A673 (cell line): ENCODE data around the gene CARD9. TPM values are rescaled to one million over a fixed set of nuclear protein-coding genes. Genes with fewer than 3 reads are reported as not detected.
A peak's percentile ranks its signal among the peaks of the same experiment; 100 is the strongest.

Experiments used
- BruUV-seq: library from RNA; stranded (reverse); fragments of 400-500 nt; replicated peaks from 2 replicates; lab custom pipeline; 2021; lab: Mats Ljungman, UMichigan
- CTCF ChIA-PET: fragments of 300-600 bp; sonication (Branson Sonifier 250); formaldehyde crosslinking; loops from one replicate; lab custom pipeline; 2022; ENCODE audit warnings: antibody characterized with exemption; lab: Charles Lee
- POLR2A ChIA-PET: fragments of 300-600 bp; sonication (Branson Sonifier 250); formaldehyde crosslinking; loops from one replicate; lab custom pipeline; 2022; ENCODE audit warnings: antibody characterized with exemption; ENCODE audit not compliant: low non-redundant PET; lab: Charles Lee
- DNase-seq: peaks from one replicate; pipeline ENCODE4 v3.0.0-alpha.2; 2015; ENCODE audit warnings: low spot score
- H3K27ac ChIP-seq: fragments of 200-600 bp; sonication (generic); 2 replicates; pipeline ENCODE4 v1.5.1; 2016; ENCODE audit warnings: mixed run types, low read depth, mild to moderate bottlenecking, mixed read lengths, antibody characterized with exemption, low read length; ENCODE audit not compliant: poor library complexity, severe bottlenecking
- H3K27me3 ChIP-seq: fragments of 200-600 bp; sonication (generic); replicated peaks from 2 replicates; pipeline ENCODE4 v1.6.1; 2017; ENCODE audit warnings: mixed run types, low read depth, mild to moderate bottlenecking, mixed read lengths, antibody characterized with exemption, low read length; ENCODE audit not compliant: insufficient read depth, poor library complexity
- H3K36me3 ChIP-seq: fragments of 200-600 bp; sonication (generic); 2 replicates; pipeline ENCODE4 v1.6.1; 2016; ENCODE audit warnings: mixed run types, mild to moderate bottlenecking, mixed read lengths, antibody characterized with exemption, low read length; ENCODE audit not compliant: insufficient read depth, poor library complexity, severe bottlenecking
- H3K4me1 ChIP-seq: fragments of 200-600 bp; sonication (generic); 2 replicates; pipeline ENCODE4 v1.6.1; 2017; ENCODE audit warnings: mixed run types, mild to moderate bottlenecking, mixed read lengths, antibody characterized with exemption, low read length; ENCODE audit not compliant: insufficient read depth, poor library complexity, severe bottlenecking
- H3K4me3 ChIP-seq: fragments of 200-600 bp; sonication (generic); 2 replicates; pipeline ENCODE4 v1.5.1; 2016; ENCODE audit warnings: low read depth, mixed run types, mild to moderate bottlenecking, mixed read lengths, low read length; ENCODE audit not compliant: poor library complexity, severe bottlenecking
- H3K9me3 ChIP-seq: fragments of 200-600 bp; sonication (generic); 2 replicates; pipeline ENCODE4 v1.6.1; 2016; ENCODE audit warnings: mixed run types, low read depth, mild to moderate bottlenecking, mixed read lengths, antibody characterized with exemption, low read length; ENCODE audit not compliant: poor library complexity, severe bottlenecking
- EZH2 ChIP-seq: fragments of 200-600 bp; sonication (generic); IDR thresholded peaks from 2 replicates; pipeline ENCODE4 v1.6.1; 2017; ENCODE audit warnings: borderline replicate concordance, low read depth, mild to moderate bottlenecking, mixed read lengths, antibody characterized with exemption, low read length; ENCODE audit not compliant: poor library complexity, severe bottlenecking
- intact Hi-C: fragments of 100-400 bp; cut with micrococcal nuclease; formaldehyde crosslinking; loops from one replicate; pipeline ENCODE4 v1.10.0; 2022; ENCODE audit not compliant: unreplicated experiment
- total RNA-seq: library from RNA; stranded (reverse); gene quantifications from 2 replicates; pipeline ENCODE4 v1.2.3, GENCODE V29; 2021
- TF ChIP-seq, protein P1 (sequence below): fragments of 300-800, 200-600 bp; sonication (generic); conservative IDR thresholded peaks from 2 replicates; pipeline ENCODE4 v1.5.1; 2017; ENCODE audit warnings: low read depth, mild to moderate bottlenecking, antibody characterized with exemption, low read length, moderate library complexity, mixed read lengths

The CARD9 gene
- total RNA-seq, 1 experiment from 2014 or later = 5.4 TPM

GRCh38 chr9:136344544-136345280, 28.8 kb downstream of the CARD9 start:
- POLR2A ChIA-PET = no interaction called here
- no peak overlapping the region for H3K27ac ChIP-seq
- BruUV-seq = no TSS peak
- intact Hi-C loops = no loop called here
- CTCF ChIA-PET = no interaction called here
- no peaks in the 10 kb centered on the region for H3K36me3 ChIP-seq
- peaks cover 12% of the 10 kb centered on the region for H3K4me1 ChIP-seq
- no peaks in the 10 kb centered on the region for H3K27me3 ChIP-seq
- H3K9me3 ChIP-seq = no peaks in the 10 kb centered on the region
- TF ChIP-seq, protein P1, sequence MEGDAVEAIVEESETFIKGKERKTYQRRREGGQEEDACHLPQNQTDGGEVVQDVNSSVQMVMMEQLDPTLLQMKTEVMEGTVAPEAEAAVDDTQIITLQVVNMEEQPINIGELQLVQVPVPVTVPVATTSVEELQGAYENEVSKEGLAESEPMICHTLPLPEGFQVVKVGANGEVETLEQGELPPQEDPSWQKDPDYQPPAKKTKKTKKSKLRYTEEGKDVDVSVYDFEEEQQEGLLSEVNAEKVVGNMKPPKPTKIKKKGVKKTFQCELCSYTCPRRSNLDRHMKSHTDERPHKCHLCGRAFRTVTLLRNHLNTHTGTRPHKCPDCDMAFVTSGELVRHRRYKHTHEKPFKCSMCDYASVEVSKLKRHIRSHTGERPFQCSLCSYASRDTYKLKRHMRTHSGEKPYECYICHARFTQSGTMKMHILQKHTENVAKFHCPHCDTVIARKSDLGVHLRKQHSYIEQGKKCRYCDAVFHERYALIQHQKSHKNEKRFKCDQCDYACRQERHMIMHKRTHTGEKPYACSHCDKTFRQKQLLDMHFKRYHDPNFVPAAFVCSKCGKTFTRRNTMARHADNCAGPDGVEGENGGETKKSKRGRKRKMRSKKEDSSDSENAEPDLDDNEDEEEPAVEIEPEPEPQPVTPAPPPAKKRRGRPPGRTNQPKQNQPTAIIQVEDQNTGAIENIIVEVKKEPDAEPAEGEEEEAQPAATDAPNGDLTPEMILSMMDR = no peak
- TF ChIP-seq EZH2 = no peak
- DNase-seq = no peak
- H3K4me3 ChIP-seq = no peak overlapping the region

DNA sequence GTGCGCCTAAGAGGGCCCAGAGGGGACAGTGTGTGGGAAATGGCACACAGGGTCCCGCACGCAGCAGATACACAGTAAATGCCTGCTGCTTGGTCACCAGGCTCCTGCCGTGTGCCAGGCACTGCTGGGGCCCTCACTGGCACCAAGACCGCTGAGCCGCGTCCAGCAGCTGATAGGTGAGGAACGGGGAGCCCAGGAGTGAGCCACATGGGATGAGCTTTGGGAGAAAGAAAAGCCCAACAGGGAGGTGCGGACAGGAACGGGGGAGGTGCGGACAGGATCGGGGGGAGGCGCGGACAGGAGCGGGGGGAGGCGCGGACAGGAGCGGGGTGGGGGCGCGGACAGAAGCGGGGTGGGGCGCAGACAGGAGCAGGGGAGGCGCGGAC, 29.6 kb downstream of the CARD9 start:
- intact Hi-C loops = no loop called here
- no TSS peak for BruUV-seq

GRCh38 chr9:136343121-136343883, 30.2 kb downstream of the CARD9 start:
- Histone ChIP-seq H3K4me3 (peak overlapping the region; percentile 36), H3K36me3 (no peaks in the 10 kb centered on the region), H3K27me3 (no peaks in the 10 kb centered on the region), H3K27ac (peak overlapping the region; percentile 82), H3K4me1 (peaks cover 12% of the 10 kb centered on the region), H3K9me3 (no peaks in the 10 kb centered on the region)
- no peak for DNase-seq
- BruUV-seq = no TSS peak
- intact Hi-C loops = no loop called here
- TF ChIP-seq, protein P1 = no peak
- TF ChIP-seq EZH2 = no peak
- ChIA-PET CTCF (no interaction called here), POLR2A (no interaction called here)

More for the DNA sequence above, 29.6 kb downstream of the CARD9 start:
- Histone ChIP-seq H3K27me3 (no peaks in the 10 kb centered on the region), H3K4me1 (peaks cover 12% of the 10 kb centered on the region), H3K27ac (no peak overlapping the region), H3K9me3 (no peaks in the 10 kb centered on the region), H3K36me3 (no peaks in the 10 kb centered on the region), H3K4me3 (no peak overlapping the region)
- TF ChIP-seq, protein P1 = no peak
- no peak for TF ChIP-seq EZH2
- CTCF ChIA-PET = no interaction called here
- no peak for DNase-seq
- POLR2A ChIA-PET = no interaction called here
